Superior temporal gyrus (tissue), 1 donor: ENCODE results near the gene TMEFF2.

Experiments
- DNase-seq: peaks from one replicate; pipeline ENCODE4 v3.0.0-alpha.2; 2016; ENCODE audit errors: extremely low spot score

Gene TMEFF2

GRCh38 chr2:192067631-192068030 is 127.1 kb downstream of the TMEFF2 start:
- no peak for DNase-seq

GRCh38 chr2:192064459-192064858 is 130.3 kb downstream of the TMEFF2 start:
- DNase-seq, result no peak

- no peak for DNase-seq
Measured at GRCh38 chr2:192060161-192060560, 134.6 kb downstream of the TMEFF2 start.

- no peak for DNase-seq
Measured at GRCh38 chr2:192059266-192059665, 135.5 kb downstream of the TMEFF2 start.

- DNase-seq, result no peak
Measured at GRCh38 chr2:192053921-192054320, 140.8 kb downstream of the TMEFF2 start.

GRCh38 chr2:192051533-192051932 is 143.2 kb downstream of the TMEFF2 start:
- no peak for DNase-seq

- DNase-seq, result no peak
Measured at GRCh38 chr2:192049362-192049761, 145.4 kb downstream of the TMEFF2 start.

GRCh38 chr2:192047315-192048107 is 147.2 kb downstream of the TMEFF2 start:
- no peak for DNase-seq

- no peak for DNase-seq
Measured at GRCh38 chr2:192044496-192044895, 150.2 kb downstream of the TMEFF2 start.

GRCh38 chr2:192043216-192043870 is 151.4 kb downstream of the TMEFF2 start:
- DNase-seq, result no peak

- no peak for DNase-seq
Measured at GRCh38 chr2:192042126-192042525, 152.6 kb downstream of the TMEFF2 start.

- no peak for DNase-seq
Measured at GRCh38 chr2:192038110-192038509, 156.6 kb downstream of the TMEFF2 start.

- DNase-seq, result no peak
Measured at GRCh38 chr2:192035731-192036442, 158.8 kb downstream of the TMEFF2 start.

GRCh38 chr2:192030856-192031255 is 163.9 kb downstream of the TMEFF2 start:
- DNase-seq, result no peak

- DNase-seq, result no peak
Measured at GRCh38 chr2:192030289-192030688, 164.4 kb downstream of the TMEFF2 start.

- DNase-seq, result no peak
Measured at GRCh38 chr2:192029089-192029488, 165.6 kb downstream of the TMEFF2 start.

- DNase-seq, result no peak
Measured at GRCh38 chr2:192026825-192027120, 168.0 kb downstream of the TMEFF2 start.

- DNase-seq, result no peak
Measured at GRCh38 chr2:192026059-192026824, 168.5 kb downstream of the TMEFF2 start.

GRCh38 chr2:192025637-192026036 is 169.1 kb downstream of the TMEFF2 start:
- DNase-seq, result no peak

GRCh38 chr2:192023006-192023405 is 171.7 kb downstream of the TMEFF2 start:
- no peak for DNase-seq

- DNase-seq, result no peak
Measured at GRCh38 chr2:192017844-192018243, 176.9 kb downstream of the TMEFF2 start.

GRCh38 chr2:192016265-192016664 is 178.5 kb downstream of the TMEFF2 start:
- DNase-seq, result no peak
